ENCODE results near the gene CSF2RB.

DNA sequence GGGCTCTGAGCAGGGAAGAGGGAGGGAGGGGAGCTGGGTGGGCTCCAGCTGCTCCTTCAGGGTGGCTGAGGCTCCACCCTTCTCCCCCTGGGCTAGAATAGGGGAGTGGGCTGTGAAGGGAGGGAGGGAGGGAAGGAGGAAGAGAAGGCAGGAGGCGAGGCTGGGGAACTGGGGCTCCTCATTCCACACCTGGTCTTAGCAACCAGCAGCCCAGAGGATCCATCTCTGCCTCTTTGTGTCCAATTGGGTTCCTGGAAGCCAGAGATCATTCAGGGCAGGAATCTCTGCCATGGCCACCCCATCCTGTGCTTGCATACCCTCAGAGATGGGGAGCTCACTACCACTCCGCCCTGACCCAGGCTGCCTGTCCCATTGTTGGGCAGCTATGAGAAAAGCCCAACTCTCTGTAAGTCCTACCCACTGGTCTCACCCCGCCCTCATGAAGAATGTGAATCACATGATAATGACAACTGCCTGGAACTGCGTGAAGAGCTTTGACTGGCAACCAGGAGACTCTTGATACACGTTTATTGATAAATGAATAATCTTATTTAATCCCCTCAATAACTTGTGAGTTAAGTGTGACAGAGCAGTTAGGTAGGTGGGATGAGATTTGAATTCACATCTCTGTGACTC, 44.8 kb upstream of the CSF2RB start:
- TF ChIP-seq, protein P1, sequence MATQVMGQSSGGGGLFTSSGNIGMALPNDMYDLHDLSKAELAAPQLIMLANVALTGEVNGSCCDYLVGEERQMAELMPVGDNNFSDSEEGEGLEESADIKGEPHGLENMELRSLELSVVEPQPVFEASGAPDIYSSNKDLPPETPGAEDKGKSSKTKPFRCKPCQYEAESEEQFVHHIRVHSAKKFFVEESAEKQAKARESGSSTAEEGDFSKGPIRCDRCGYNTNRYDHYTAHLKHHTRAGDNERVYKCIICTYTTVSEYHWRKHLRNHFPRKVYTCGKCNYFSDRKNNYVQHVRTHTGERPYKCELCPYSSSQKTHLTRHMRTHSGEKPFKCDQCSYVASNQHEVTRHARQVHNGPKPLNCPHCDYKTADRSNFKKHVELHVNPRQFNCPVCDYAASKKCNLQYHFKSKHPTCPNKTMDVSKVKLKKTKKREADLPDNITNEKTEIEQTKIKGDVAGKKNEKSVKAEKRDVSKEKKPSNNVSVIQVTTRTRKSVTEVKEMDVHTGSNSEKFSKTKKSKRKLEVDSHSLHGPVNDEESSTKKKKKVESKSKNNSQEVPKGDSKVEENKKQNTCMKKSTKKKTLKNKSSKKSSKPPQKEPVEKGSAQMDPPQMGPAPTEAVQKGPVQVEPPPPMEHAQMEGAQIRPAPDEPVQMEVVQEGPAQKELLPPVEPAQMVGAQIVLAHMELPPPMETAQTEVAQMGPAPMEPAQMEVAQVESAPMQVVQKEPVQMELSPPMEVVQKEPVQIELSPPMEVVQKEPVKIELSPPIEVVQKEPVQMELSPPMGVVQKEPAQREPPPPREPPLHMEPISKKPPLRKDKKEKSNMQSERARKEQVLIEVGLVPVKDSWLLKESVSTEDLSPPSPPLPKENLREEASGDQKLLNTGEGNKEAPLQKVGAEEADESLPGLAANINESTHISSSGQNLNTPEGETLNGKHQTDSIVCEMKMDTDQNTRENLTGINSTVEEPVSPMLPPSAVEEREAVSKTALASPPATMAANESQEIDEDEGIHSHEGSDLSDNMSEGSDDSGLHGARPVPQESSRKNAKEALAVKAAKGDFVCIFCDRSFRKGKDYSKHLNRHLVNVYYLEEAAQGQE (IDR thresholded peaks at IDR 0.05; ENCODE audit: insufficient read depth in 1 of 2, low read depth in 2 of 2, low read length in 2 of 2): no peak
- no peak for TF ChIP-seq SIN3A (IDR thresholded peaks at IDR 0.05; ENCODE audit: borderline replicate concordance, insufficient read depth, low read length)
